Esophagus muscularis mucosa (tissue), 3 donors: Measurements from ENCODE around the gene FAM135A.

Experiments
- POLR2AphosphoS5 ChIP-seq, 2 donors: sonication (generic); formaldehyde crosslinking; IDR thresholded peaks; one replicate each; pipeline ENCODE4 v1.6.1; 2017; ENCODE audit warnings: antibody characterized with exemption in 2 of 2
- TF ChIP-seq, protein P1 (sequence below), 3 experiments: fragments of 200-600 bp in 2 of 3; fragments of 450-650 bp in 1 of 3; sonication (generic) in 2 of 3; IDR thresholded peaks; one replicate each; pipeline ENCODE4 v1.5.1; 2017 to 2019; ENCODE audit warnings: antibody characterized with exemption in 3 of 3, mild to moderate bottlenecking in 2 of 3, moderate library complexity in 1 of 3

DNA sequence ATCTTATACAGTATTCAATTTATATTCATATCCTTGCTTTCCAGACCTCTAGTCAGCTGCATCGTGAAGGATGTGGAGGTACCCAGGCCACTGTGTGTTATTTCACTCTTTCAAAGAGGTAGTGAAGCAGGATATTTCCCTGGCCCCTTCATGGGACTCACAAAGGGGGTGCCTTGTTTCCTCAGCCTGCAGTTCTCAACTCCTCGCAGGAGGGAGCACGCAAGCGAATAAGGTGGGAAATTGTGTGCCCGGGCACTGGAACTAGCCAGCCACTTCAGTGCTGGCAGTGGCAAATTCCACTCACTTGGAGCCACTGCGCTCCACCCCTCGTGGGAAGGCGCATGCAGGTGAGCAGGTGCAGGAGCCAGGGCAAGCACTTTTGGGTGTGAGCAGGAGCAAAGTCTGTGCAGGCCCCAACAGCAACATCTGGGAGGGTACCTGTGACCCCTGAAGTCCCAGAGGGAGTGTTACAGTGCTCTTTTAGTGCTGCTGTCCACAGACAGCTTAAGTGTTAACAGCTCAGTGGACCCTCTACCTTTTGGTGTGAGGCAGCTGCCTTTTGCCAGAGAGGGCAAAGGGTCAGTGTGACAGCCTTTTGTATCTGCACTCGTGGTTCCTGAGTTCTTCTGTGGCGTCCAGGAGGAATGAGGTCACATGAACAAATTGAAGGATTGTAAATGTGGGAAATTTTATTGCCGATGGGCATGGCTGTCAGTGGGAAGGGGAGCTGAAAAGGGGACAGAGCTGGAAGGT is 49.4 kb upstream of the FAM135A start:
- TF ChIP-seq, protein P1, sequence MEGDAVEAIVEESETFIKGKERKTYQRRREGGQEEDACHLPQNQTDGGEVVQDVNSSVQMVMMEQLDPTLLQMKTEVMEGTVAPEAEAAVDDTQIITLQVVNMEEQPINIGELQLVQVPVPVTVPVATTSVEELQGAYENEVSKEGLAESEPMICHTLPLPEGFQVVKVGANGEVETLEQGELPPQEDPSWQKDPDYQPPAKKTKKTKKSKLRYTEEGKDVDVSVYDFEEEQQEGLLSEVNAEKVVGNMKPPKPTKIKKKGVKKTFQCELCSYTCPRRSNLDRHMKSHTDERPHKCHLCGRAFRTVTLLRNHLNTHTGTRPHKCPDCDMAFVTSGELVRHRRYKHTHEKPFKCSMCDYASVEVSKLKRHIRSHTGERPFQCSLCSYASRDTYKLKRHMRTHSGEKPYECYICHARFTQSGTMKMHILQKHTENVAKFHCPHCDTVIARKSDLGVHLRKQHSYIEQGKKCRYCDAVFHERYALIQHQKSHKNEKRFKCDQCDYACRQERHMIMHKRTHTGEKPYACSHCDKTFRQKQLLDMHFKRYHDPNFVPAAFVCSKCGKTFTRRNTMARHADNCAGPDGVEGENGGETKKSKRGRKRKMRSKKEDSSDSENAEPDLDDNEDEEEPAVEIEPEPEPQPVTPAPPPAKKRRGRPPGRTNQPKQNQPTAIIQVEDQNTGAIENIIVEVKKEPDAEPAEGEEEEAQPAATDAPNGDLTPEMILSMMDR (IDR thresholded peaks at IDR 0.05): no peak
- TF ChIP-seq POLR2AphosphoS5 (IDR thresholded peaks at IDR 0.05): no peak
